ENCODE measurements around the gene PBX3. TPM values are rescaled to one million over a fixed set of nuclear protein-coding genes. Genes with fewer than 3 reads are reported as not detected.

The PBX3 gene
- total and polyA plus RNA-seq, 2 experiments from 2014 or later, result 13.4 to 30.9 TPM

- TF ChIP-seq EZH2phosphoT487 (IDR thresholded peaks at IDR 0.05; ENCODE audit: insufficient read depth, low read depth) (no peak), EZH2 (IDR thresholded peaks at IDR 0.05; ENCODE audit: insufficient read depth, poor library complexity, severe bottlenecking) (no peak)
- Histone ChIP-seq H3K4me1 (ENCODE audit: insufficient read depth) (peaks cover 19% of the 10 kb centered on the region), H3K4me3 (no peak overlapping the region), H2AFZ (no peak overlapping the region), H3K9me2 (ENCODE audit: insufficient read depth) (no peaks in the 10 kb centered on the region; the same call in 1 of the 2 replicates), H3K27me3 (replicated peaks; ENCODE audit: insufficient read depth) (no peaks in the 10 kb centered on the region), H3K4me2 (ENCODE audit: unreplicated experiment) (no peak overlapping the region), H3K36me3 (ENCODE audit: low read depth) (no peaks in the 10 kb centered on the region), H3K9me3 (ENCODE audit: low read depth) (no peaks in the 10 kb centered on the region), H3K27ac (no peak overlapping the region), H3F3A (ENCODE audit: insufficient read depth) (no peaks in the 10 kb centered on the region), H4K20me1 (ENCODE audit: insufficient read depth) (no peaks in the 10 kb centered on the region), H3K9ac (no peak overlapping the region), H3K79me2 (ENCODE audit: insufficient read depth) (peaks cover 67% of the 10 kb centered on the region)
- in situ Hi-C loops (cut with MboI), result no loop called here
- WGBS, 2 experiments (ENCODE audit: low coverage in 1 of 2, low lambda C conversion rate in 2 of 2, missing lambda C conversion rate in 2 of 2), result 51 to 52% methylated on average over 3 of the region's 3 CpGs
- peak; percentile 33 for DNase-seq
These were observed 131.0 kb downstream of the PBX3 start for GRCh38 chr9:125878164-125878631.

GRCh38 chr9:125881042-125881441 is 133.9 kb downstream of the PBX3 start:
- Histone ChIP-seq H3K79me2 (ENCODE audit: insufficient read depth) (peaks cover 78% of the 10 kb centered on the region), H3K4me1 (ENCODE audit: insufficient read depth) (peaks cover 12% of the 10 kb centered on the region), H3K4me2 (ENCODE audit: unreplicated experiment) (no peak overlapping the region), H3K9me3 (ENCODE audit: low read depth) (no peaks in the 10 kb centered on the region), H3K9ac (no peak overlapping the region), H4K20me1 (ENCODE audit: insufficient read depth) (no peaks in the 10 kb centered on the region), H2AFZ (no peak overlapping the region), H3K27ac (no peak overlapping the region), H3K36me3 (ENCODE audit: low read depth) (no peaks in the 10 kb centered on the region), H3K9me2 (ENCODE audit: insufficient read depth) (no peaks in the 10 kb centered on the region), H3K27me3 (replicated peaks; ENCODE audit: insufficient read depth) (no peaks in the 10 kb centered on the region), H3K4me3 (no peak overlapping the region), H3F3A (ENCODE audit: insufficient read depth) (no peaks in the 10 kb centered on the region)
- in situ Hi-C loops (cut with MboI), result no loop called here
- no peak for DNase-seq
- no peak for TF ChIP-seq EZH2phosphoT487 (IDR thresholded peaks at IDR 0.05; ENCODE audit: insufficient read depth, low read depth)

DNA sequence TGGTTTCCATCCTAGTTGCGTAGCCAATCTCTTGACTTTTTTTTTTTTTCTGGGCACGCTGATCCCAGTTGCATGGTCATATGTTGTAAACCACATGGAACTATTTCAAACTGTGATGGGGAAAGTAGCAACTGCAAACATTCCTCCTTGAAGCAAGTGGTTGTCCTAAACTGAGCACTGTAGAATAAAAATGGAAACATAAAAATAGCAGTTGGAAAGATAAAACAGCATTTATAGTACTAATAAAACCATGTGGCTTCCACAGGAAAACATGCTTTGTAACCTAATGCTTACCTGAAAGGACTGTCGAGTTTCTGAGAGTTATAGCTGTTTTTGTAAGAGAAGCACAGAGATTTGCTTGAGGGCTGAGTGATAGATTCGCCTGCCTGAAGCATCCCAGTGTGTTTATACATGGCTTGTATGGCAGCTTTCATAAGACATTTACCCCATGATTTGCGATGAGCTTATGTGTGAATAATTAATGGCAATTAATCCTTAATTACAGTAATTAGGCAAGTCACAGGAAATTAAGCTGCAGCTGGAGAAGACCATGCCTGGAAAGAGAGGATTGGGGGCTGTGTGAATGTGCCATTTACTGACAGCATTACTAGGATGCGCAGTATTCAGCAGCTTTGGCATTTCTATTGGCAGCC is 136.5 kb downstream of the PBX3 start:
- TF ChIP-seq EZH2phosphoT487 (IDR thresholded peaks at IDR 0.05; ENCODE audit: insufficient read depth, low read depth) (no peak), EZH2 (IDR thresholded peaks at IDR 0.05; ENCODE audit: insufficient read depth, poor library complexity, severe bottlenecking) (no peak)
- DNase-seq, result no peak
- Histone ChIP-seq H3K9ac (no peak overlapping the region), H3K27ac (no peak overlapping the region), H3K9me3 (ENCODE audit: low read depth) (no peaks in the 10 kb centered on the region), H2AFZ (no peak overlapping the region), H3K27me3 (replicated peaks; ENCODE audit: insufficient read depth) (no peaks in the 10 kb centered on the region), H3K36me3 (ENCODE audit: low read depth) (no peaks in the 10 kb centered on the region), H4K20me1 (ENCODE audit: insufficient read depth) (no peaks in the 10 kb centered on the region), H3K4me1 (ENCODE audit: insufficient read depth) (peaks cover 27% of the 10 kb centered on the region), H3K79me2 (ENCODE audit: insufficient read depth) (peaks cover 94% of the 10 kb centered on the region), H3K4me3 (no peak overlapping the region), H3K9me2 (ENCODE audit: insufficient read depth) (no peaks in the 10 kb centered on the region), H3K4me2 (ENCODE audit: unreplicated experiment) (no peak overlapping the region), H3F3A (ENCODE audit: insufficient read depth) (peaks cover 10% of the 10 kb centered on the region)
- 80 to 87% methylated on average over 6 of the region's 6 CpGs for WGBS, 2 experiments (ENCODE audit: low coverage in 1 of 2, low lambda C conversion rate in 2 of 2, missing lambda C conversion rate in 2 of 2)
- in situ Hi-C loops (cut with MboI), result no loop called here

- Histone ChIP-seq H3K4me3 (no peak overlapping the region), H3K79me2 (ENCODE audit: insufficient read depth) (peaks cover 89% of the 10 kb centered on the region), H2AFZ (no peak overlapping the region), H3K9me2 (ENCODE audit: insufficient read depth) (no peaks in the 10 kb centered on the region), H3K36me3 (ENCODE audit: low read depth) (no peaks in the 10 kb centered on the region), H4K20me1 (ENCODE audit: insufficient read depth) (no peaks in the 10 kb centered on the region), H3K9ac (no peak overlapping the region), H3K27ac (no peak overlapping the region), H3F3A (ENCODE audit: insufficient read depth) (peaks cover 15% of the 10 kb centered on the region), H3K4me1 (ENCODE audit: insufficient read depth) (peaks cover 30% of the 10 kb centered on the region), H3K9me3 (ENCODE audit: low read depth) (no peaks in the 10 kb centered on the region), H3K4me2 (ENCODE audit: unreplicated experiment) (no peak overlapping the region), H3K27me3 (replicated peaks; ENCODE audit: insufficient read depth) (no peaks in the 10 kb centered on the region)
- DNase-seq, result no peak
- in situ Hi-C loops (cut with MboI), result no loop called here
- TF ChIP-seq EZH2 (IDR thresholded peaks at IDR 0.05; ENCODE audit: insufficient read depth, poor library complexity, severe bottlenecking) (no peak), EZH2phosphoT487 (IDR thresholded peaks at IDR 0.05; ENCODE audit: insufficient read depth, low read depth) (no peak)
These were observed 137.0 kb downstream of the PBX3 start for GRCh38 chr9:125884218-125884595.
